Measurements from ENCODE around the gene DRICH1. TPM values are rescaled to one million over a fixed set of nuclear protein-coding genes. Genes with fewer than 3 reads are reported as not detected.

The DRICH1 gene, protein sequence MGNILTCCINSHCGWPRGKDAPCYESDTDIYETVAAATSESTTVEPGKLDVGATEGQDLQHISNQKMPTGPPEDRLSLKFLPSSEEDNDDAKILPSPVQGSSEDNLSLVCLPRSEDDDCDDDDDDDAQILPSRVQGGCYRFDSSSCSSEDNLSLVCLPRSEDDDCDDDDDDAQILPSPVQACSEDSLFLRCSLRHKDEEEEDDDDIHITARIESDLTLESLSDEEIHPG
- total RNA-seq (2022; extraction: Qiagen RNA extraction; ENCODE audit: low read depth), result 0.16 to 0.36 TPM (median 0.21 TPM) in 4 of 5 replicates, not detected in the other

DNA sequence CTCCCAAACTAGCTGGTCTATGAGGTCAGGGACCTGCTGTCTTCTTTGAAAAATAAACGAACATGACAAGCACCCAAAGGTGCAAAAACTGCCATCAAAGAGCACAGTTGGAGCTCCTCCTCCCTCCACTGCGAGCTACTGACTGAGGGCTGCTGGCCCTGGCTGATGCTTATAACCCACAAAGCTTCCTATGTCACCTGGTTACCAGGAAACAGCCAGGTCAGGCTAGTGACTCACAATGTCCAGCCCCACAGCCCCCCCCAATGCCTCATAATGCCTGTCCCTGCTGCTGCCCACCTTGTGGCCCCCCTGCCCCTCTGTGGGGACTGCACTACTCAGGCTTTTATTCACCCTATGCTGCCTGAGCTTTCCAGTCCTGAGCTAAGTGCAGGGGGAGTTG lies at the start of gene DRICH1:
Gene DRICH1 (minus strand): TSS at position 144 of the 400 bp plus-strand sequence. CDS start 298 bp downstream, outside the sequence.

DNA sequence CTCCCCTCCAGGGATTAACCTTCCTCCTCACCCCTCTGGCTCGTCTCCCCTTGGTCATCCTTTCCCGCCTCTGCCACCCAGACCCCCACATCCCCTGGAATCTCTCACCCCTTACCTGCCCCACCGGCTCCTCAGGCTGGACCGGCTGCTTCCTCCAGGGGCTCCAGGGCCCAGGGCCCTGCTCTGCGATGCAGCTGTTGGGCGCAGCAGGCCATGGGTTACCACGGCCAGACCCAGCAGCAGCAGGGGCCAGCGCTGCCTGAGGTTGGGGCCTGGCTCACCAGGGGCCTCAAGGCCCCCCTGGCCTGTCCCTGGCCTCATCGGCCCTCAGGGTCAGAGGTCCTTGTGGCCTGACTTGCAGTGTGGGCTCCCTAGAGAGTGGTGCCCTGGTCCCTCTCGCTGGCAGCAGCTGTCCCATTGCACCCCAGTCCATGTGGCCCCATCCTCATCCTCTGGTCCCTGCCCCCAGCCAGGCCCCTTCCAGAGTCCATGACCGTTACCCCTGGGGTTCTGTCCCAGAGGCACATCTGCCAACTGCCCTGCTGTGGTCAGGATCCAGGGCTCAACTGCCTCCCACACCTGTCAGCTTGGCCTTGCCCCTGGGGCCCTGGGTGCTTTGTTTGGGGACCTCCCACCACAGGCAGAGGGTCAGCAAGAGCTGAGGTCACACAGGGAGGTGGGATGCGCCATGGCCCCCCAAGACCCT lies 52.1 kb downstream of the DRICH1 start, which contains the start of gene IGLL1:
Gene IGLL1 (minus strand): TSS at position 421 of the 706 bp plus-strand sequence. CDS start 100 bp downstream, at position 321.

Other genes starting within 250 kb of the DRICH1 start
- gene IGLL1, start 52.0 kb downstream of the DRICH1 start, total RNA-seq (2022; extraction: Qiagen RNA extraction; ENCODE audit: low read depth), result not detected in 5 replicates
- gene RGL4, start 58.7 kb upstream of the DRICH1 start, total RNA-seq (2022; extraction: Qiagen RNA extraction; ENCODE audit: low read depth), result not detected in 5 replicates
- 0.71 to 1.2 TPM (median 0.95 TPM) in 5 replicates for gene ZNF70, start 118.8 kb upstream of the DRICH1 start, total RNA-seq (2022; extraction: Qiagen RNA extraction; ENCODE audit: low read depth)
- 0.58 to 1.2 TPM (median 0.68 TPM) in 4 of 5 replicates, not detected in the other for gene VPREB3, start 122.1 kb upstream of the DRICH1 start, total RNA-seq (2022; extraction: Qiagen RNA extraction; ENCODE audit: low read depth)
- gene C22orf15, start 130.7 kb upstream of the DRICH1 start, total RNA-seq (2022; extraction: Qiagen RNA extraction; ENCODE audit: low read depth), result not detected in 5 replicates
- 88.7 to 210 TPM (median 182 TPM) in 5 replicates for gene CHCHD10, start 135.7 kb upstream of the DRICH1 start, total RNA-seq (2022; extraction: Qiagen RNA extraction; ENCODE audit: low read depth)
- gene MMP11, start 140.5 kb upstream of the DRICH1 start, total RNA-seq (2022; extraction: Qiagen RNA extraction; ENCODE audit: low read depth), result 0.21 to 0.50 TPM (median 0.36 TPM) in 5 replicates
- 44.9 to 52.5 TPM (median 49.9 TPM) in 5 replicates for gene SMARCB1, start 154.6 kb upstream of the DRICH1 start, total RNA-seq (2022; extraction: Qiagen RNA extraction; ENCODE audit: low read depth)
- gene DERL3, start 206.7 kb upstream of the DRICH1 start, total RNA-seq (2022; extraction: Qiagen RNA extraction; ENCODE audit: low read depth), result 0.23 to 0.60 TPM (median 0.38 TPM) in 5 replicates
- gene SLC2A11, start 225.6 kb upstream of the DRICH1 start, total RNA-seq (2022; extraction: Qiagen RNA extraction; ENCODE audit: low read depth), result 8.0 to 10.4 TPM (median 8.7 TPM) in 5 replicates